Measurements from ENCODE around the gene CHCHD6.

DNA sequence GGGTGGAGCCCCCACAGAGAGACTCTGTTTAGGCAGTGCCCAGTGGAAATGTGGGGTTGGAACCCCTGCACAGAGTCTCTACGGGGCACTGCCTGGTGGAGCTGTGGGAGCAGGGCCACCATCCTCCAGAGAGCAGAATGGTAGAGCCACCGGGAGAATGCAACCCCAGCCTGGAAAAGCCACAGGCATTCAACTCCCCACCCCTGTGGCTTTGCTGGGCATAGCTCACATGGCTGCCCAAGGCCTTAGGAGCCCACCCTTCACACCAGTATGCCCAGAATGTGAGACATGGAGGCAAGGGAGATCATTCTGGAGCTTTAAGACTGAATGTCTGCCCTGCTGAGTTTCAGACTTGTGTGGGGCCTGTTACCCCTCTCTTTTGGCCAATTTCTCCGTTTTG lies 19.0 kb upstream of the CHCHD6 start:
- TF ChIP-seq POLR2AphosphoS5 (IDR thresholded peaks at IDR 0.05; ENCODE audit: low read depth, low read length) (no peak), POLR2A (IDR thresholded peaks at IDR 0.05; ENCODE audit: low read depth, low read length) (no peak)

All from GM12892 (cell line).